ENCODE data around the gene TUBGCP6. TPM values are rescaled to one million over a fixed set of nuclear protein-coding genes. Genes with fewer than 3 reads are reported as not detected.

The TUBGCP6 gene
- total and polyA plus RNA-seq, 4 donors: 26.5 to 57.8 (median 46.4) TPM

DNA sequence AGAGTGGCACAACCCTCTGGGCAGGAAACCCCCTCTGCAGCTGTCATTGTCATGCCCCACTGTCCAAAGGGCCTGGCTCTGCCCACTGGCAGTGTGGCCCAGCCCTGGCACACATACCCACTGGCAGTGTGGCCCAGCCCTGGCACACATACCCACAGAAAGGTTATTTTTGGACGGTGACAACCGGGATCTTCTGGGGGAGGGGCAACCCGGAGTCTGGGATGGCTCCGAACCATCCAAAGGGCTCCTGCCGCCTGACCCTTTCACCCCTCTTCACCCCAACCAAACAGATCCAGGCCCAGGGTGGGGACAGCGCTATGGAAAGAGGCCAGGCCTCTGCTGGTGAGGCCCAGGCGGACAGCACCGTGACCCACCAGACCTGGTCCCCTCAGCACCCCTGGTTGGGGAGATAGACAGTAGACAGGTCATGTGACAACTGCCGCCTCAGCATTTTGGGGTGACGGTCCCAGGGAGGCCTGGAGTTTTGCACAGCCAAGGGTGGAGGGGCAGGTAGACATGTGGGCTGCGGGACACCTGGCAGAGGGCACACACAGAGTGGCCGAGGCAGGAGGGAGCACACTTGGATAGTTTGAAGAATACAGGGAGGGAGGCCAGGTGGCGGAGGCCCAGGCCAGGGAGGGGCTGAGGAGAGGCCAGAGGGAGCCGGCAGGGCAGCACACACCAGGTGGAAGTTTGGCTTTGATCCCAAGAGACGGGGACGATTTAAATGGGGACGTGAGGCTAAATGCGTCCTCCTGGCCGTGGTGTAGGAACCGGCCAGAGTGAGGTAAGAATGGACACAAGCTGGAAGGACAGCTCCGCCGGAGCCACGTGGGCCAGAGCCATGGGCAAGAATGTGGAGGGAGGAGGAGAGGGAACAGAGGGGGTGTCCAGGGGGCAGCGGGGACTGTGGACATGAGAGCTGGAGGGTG is 13.8 kb upstream of the TUBGCP6 start:
- peaks cover 0 to 16% (median 6%) of the 10 kb centered on the region in 5 donors for H3K4me1 ChIP-seq (ENCODE audit: control insufficient read depth in 5 of 5, insufficient read depth in 5 of 5, low read length in 5 of 5)
- H3K9me3 ChIP-seq (ENCODE audit: control insufficient read depth in 4 of 4, insufficient read depth in 3 of 4, low read length in 3 of 4): no peaks in the 10 kb centered on the region
- DNase-seq (no peak), ATAC-seq (ENCODE audit: insufficient read depth, low FRiP score) (no peak)
- H3K27ac ChIP-seq (ENCODE audit: low read depth in 1 of 2, low read length in 1 of 2): no peak overlapping the region
- H3K36me3 ChIP-seq (ENCODE audit: control insufficient read depth in 4 of 4, insufficient read depth in 4 of 4, low read length in 4 of 4): peaks cover 0 to 8% (median 3%) of the 10 kb centered on the region in 4 donors
- no peak overlapping the region for H3K9ac ChIP-seq (ENCODE audit: insufficient read depth in 1 of 2, low read length in 2 of 2)
- TF ChIP-seq, protein P1, sequence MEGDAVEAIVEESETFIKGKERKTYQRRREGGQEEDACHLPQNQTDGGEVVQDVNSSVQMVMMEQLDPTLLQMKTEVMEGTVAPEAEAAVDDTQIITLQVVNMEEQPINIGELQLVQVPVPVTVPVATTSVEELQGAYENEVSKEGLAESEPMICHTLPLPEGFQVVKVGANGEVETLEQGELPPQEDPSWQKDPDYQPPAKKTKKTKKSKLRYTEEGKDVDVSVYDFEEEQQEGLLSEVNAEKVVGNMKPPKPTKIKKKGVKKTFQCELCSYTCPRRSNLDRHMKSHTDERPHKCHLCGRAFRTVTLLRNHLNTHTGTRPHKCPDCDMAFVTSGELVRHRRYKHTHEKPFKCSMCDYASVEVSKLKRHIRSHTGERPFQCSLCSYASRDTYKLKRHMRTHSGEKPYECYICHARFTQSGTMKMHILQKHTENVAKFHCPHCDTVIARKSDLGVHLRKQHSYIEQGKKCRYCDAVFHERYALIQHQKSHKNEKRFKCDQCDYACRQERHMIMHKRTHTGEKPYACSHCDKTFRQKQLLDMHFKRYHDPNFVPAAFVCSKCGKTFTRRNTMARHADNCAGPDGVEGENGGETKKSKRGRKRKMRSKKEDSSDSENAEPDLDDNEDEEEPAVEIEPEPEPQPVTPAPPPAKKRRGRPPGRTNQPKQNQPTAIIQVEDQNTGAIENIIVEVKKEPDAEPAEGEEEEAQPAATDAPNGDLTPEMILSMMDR (IDR thresholded peaks at IDR 0.05; ENCODE audit: control extremely low read depth, extremely low read depth): no peak
- no peaks in the 10 kb centered on the region for H3K27me3 ChIP-seq (ENCODE audit: control insufficient read depth in 3 of 3, insufficient read depth in 3 of 3, low read length in 2 of 3)
- no peak overlapping the region for H3K4me3 ChIP-seq
- 87 to 93% methylated on average over 24 of the region's 24 CpGs for WGBS, 2 donors

DNA sequence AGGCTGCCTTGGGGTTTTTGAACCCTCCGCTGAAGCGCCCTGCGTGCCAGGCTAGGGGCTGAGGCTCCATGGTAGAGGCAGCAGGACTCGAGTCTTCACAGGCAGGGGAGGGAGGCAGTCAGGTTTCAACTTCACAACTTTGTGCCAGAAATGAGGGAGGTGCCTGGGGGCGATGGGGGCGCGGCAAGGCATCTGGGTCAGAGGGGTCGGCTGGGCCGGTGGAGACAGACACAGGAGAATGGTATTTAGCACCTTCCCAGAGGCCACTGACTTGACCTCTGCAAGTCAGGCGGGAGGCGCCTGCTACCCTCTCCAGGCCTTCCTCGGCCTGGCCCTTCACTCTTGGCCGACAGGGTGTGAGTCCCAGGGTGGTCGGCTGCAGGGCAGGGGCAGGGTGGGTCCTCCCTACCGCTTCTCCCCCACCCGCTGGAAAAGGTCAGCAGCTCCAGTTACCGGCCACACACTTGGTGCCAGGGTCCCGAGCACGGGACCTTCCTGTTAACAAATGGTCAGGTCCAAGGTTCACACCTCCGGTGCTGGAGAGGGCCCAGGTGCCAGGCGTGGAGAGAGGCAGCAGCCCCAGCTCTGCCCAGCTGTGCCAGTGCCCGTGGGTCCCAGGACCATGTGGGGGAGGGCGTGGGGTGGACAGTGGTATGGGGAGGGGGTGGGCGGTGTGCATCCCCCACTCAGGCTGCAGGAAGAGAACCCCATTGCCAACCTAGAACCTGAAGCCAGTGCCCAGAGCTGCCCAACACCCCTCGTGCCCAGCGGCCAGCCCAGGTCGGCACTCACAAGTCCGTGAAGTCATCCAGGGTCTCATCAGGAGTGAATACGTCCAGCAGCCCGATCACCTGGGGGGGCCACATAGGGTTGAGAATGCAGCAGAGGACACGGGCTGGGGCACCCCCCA is 12.9 kb upstream of the TUBGCP6 start:
- no peak overlapping the region for H3K9ac ChIP-seq (ENCODE audit: insufficient read depth in 1 of 2, low read length in 2 of 2)
- no peaks in the 10 kb centered on the region for H3K9me3 ChIP-seq (ENCODE audit: control insufficient read depth in 4 of 4, insufficient read depth in 3 of 4, low read length in 3 of 4)
- DNase-seq (no peak), ATAC-seq (ENCODE audit: insufficient read depth, low FRiP score) (no peak)
- H3K4me1 ChIP-seq (ENCODE audit: control insufficient read depth in 5 of 5, insufficient read depth in 5 of 5, low read length in 5 of 5): peaks cover 0 to 13% (median 6%) of the 10 kb centered on the region in 5 donors
- H3K27ac ChIP-seq (ENCODE audit: low read depth in 1 of 2, low read length in 1 of 2): no peak overlapping the region
- H3K27me3 ChIP-seq (ENCODE audit: control insufficient read depth in 3 of 3, insufficient read depth in 3 of 3, low read length in 2 of 3): no peaks in the 10 kb centered on the region
- 85 to 89% methylated on average over 30 to 31 of the region's 31 CpGs for WGBS, 2 donors
- TF ChIP-seq, protein P1 (IDR thresholded peaks at IDR 0.05; ENCODE audit: control extremely low read depth, extremely low read depth): no peak
- H3K36me3 ChIP-seq (ENCODE audit: control insufficient read depth in 4 of 4, insufficient read depth in 4 of 4, low read length in 4 of 4): peaks cover 0 to 8% (median 4%) of the 10 kb centered on the region in 4 donors
- H3K4me3 ChIP-seq: no peak overlapping the region

DNA sequence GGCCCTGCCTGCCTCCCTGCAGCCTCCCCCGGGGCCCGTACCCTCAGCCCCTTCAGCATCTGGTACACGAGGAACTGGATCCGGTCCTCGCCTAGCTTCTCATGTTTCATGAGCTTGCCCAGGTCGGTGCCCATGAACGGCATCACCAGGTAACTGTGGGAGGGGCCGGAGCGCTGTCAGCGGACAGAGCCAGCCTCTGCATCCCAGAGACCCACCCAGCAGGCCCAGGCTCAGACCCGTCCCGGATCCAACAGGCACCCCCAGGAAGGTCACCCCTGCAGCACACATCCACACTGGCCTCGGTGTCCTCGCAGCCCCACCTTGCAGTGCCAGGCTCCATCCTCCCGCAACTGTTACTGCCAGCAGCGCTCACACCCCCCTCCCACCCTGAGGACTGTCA is 12.2 kb upstream of the TUBGCP6 start:
- H3K9me3 ChIP-seq (ENCODE audit: control insufficient read depth in 4 of 4, insufficient read depth in 3 of 4, low read length in 3 of 4): no peaks in the 10 kb centered on the region
- ATAC-seq (ENCODE audit: insufficient read depth, low FRiP score) (no peak), DNase-seq (no peak)
- H3K27ac ChIP-seq (ENCODE audit: low read depth in 1 of 2, low read length in 1 of 2): no peak overlapping the region
- no peak overlapping the region for H3K4me3 ChIP-seq
- 87 to 88% methylated on average over 16 of the region's 16 CpGs for WGBS, 2 donors
- peaks cover 0 to 8% (median 4%) of the 10 kb centered on the region in 4 donors for H3K36me3 ChIP-seq (ENCODE audit: control insufficient read depth in 4 of 4, insufficient read depth in 4 of 4, low read length in 4 of 4)
- no peaks in the 10 kb centered on the region for H3K27me3 ChIP-seq (ENCODE audit: control insufficient read depth in 3 of 3, insufficient read depth in 3 of 3, low read length in 2 of 3)
- no peak overlapping the region for H3K9ac ChIP-seq (ENCODE audit: insufficient read depth in 1 of 2, low read length in 2 of 2)
- TF ChIP-seq, protein P1 (IDR thresholded peaks at IDR 0.05; ENCODE audit: control extremely low read depth, extremely low read depth): no peak
- H3K4me1 ChIP-seq (ENCODE audit: control insufficient read depth in 5 of 5, insufficient read depth in 5 of 5, low read length in 5 of 5): peaks cover 0 to 10% (median 2%) of the 10 kb centered on the region in 5 donors

All from lung (tissue), 12 donors.